IMR-90 (cell line): ENCODE measurements around the gene EYS.

Experiments used
- CEBPB ChIP-seq: IDR thresholded peaks from 2 replicates; pipeline ENCODE4 v1.6.1; 2012; ENCODE audit warnings: low read depth, low read length, improper control_type of control experiment
- CTCF ChIP-seq: conservative IDR thresholded peaks from 2 replicates; pipeline ENCODE4 v1.5.1; 2012; ENCODE audit warnings: mild to moderate bottlenecking, low read depth, low read length, improper control_type of control experiment
- FOS ChIP-seq: fragments of 150-350 bp; IDR thresholded peaks from 2 replicates; pipeline ENCODE4 v1.6.1; 2016; ENCODE audit warnings: low read depth, low read length
- MAFK ChIP-seq: IDR thresholded peaks from 2 replicates; pipeline ENCODE4 v1.6.1; 2012; ENCODE audit warnings: low read depth, low read length, improper control_type of control experiment
- MXI1 ChIP-seq: IDR thresholded peaks from 2 replicates; pipeline ENCODE4 v1.6.1; 2012; ENCODE audit warnings: low read depth, mild to moderate bottlenecking, low read length, moderate library complexity, borderline replicate concordance
- NFE2L2 ChIP-seq: fragments of 150-350 bp; IDR thresholded peaks from 2 replicates; pipeline ENCODE4 v1.6.1; 2016; ENCODE audit warnings: low read depth, mild to moderate bottlenecking, low read length
- POLR2A ChIP-seq: IDR thresholded peaks from 2 replicates; pipeline ENCODE4 v1.6.1; 2012; ENCODE audit warnings: mild to moderate bottlenecking, low read depth, low read length
- RAD21 ChIP-seq: IDR thresholded peaks from 2 replicates; pipeline ENCODE4 v1.6.1; 2012; ENCODE audit warnings: low read length, improper control_type of control experiment
- RCOR1 ChIP-seq: IDR thresholded peaks from 2 replicates; pipeline ENCODE4 v1.6.1; 2012; ENCODE audit warnings: mild to moderate bottlenecking, low read length, improper control_type of control experiment; ENCODE audit not compliant: insufficient replicate concordance
- RFX5 ChIP-seq: IDR thresholded peaks from 2 replicates; pipeline ENCODE4 v1.8.0; 2012; ENCODE audit warnings: low read depth, mild to moderate bottlenecking, low read length, moderate library complexity
- SMC3 ChIP-seq: fragments of 150-350 bp; IDR thresholded peaks from 2 replicates; pipeline ENCODE4 v1.6.1; 2016; ENCODE audit warnings: low read depth, mild to moderate bottlenecking, antibody characterized with exemption, low read length, moderate library complexity
- USF2 ChIP-seq: fragments of 150-350 bp; IDR thresholded peaks from 2 replicates; pipeline ENCODE4 v1.6.1; 2017; ENCODE audit warnings: mild to moderate bottlenecking, antibody characterized with exemption, low read length, low read depth

- TF ChIP-seq MXI1 (no peak), CTCF (no peak), CEBPB (peak; percentile 88), POLR2A (no peak), SMC3 (no peak), RFX5 (no peak), MAFK (no peak), RCOR1 (no peak), FOS (no peak), USF2 (no peak), RAD21 (no peak), NFE2L2 (no peak)
Observed at GRCh38 chr6:64580346-64580745, 1126.7 kb downstream of the EYS start.
